Mononuclear cell (primary cell): ENCODE measurements around the gene ZKSCAN3. TPM values are rescaled to one million over a fixed set of nuclear protein-coding genes. Genes with fewer than 3 reads are reported as not detected.

ENCODE experiments used
- H3K27me3 ChIP-seq: 2 replicates; pipeline ENCODE4 v1.6.0; 2011; ENCODE audit warnings: low read length, control low read depth; ENCODE audit not compliant: insufficient read depth
- H3K4me1 ChIP-seq: 2 replicates; pipeline ENCODE4 v1.5.1; 2011; ENCODE audit warnings: mild to moderate bottlenecking, low read length, control low read depth; ENCODE audit not compliant: insufficient read depth
- H3K4me3 ChIP-seq: 2 replicates; pipeline ENCODE4 v1.5.1; 2011; ENCODE audit warnings: mild to moderate bottlenecking, low read length, moderate library complexity
- H3K9me3 ChIP-seq: 2 replicates; pipeline ENCODE4 v1.5.1; 2011; ENCODE audit warnings: low read depth, mild to moderate bottlenecking, control low read depth, low read length
- total RNA-seq: library from RNA; depleted of rRNA; stranded (reverse); fragments of >200 nt; gene quantifications from one replicate; pipeline ENCODE4 v1.2.3, GENCODE V29; 2012

Gene ZKSCAN3
- total RNA-seq, 1 donor: 0.52 TPM

DNA sequence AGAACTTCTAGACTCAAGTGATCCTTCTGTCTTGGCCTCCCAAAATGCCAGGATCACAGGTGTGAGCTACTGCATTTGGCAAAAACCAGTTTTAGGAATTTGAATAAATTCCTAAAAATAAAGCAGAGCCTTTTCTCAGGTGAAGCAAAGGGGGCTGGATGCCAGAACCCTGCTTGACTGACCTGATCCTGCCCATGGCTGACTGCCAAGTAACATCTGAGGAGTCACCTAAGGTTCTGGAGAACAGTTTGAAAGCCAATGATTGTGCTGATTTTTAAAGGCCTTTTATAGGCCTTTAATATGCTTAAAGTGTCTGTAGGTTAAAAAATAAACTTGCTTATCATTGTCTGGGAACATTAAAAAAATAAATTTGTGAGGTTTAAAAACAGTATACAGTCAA is 63.9 kb downstream of the ZKSCAN3 start:
- Histone ChIP-seq H3K9me3 (no peaks in the 10 kb centered on the region), H3K4me1 (no peaks in the 10 kb centered on the region), H3K27me3 (peaks cover 13% of the 10 kb centered on the region), H3K4me3 (no peak overlapping the region)

Other genes with a start within 250 kb of the ZKSCAN3 start
- gene ZSCAN16, start 225.3 kb upstream of the ZKSCAN3 start, total RNA-seq: 10.2 TPM
- 22.6 TPM for gene ZKSCAN8, start 208.1 kb upstream of the ZKSCAN3 start, total RNA-seq
- gene ZSCAN9, start 124.7 kb upstream of the ZKSCAN3 start, total RNA-seq: 6.7 TPM
- 0.84 TPM for gene ZKSCAN4, start 97.7 kb upstream of the ZKSCAN3 start, total RNA-seq
- gene NKAPL, start 90.7 kb upstream of the ZKSCAN3 start, total RNA-seq: 0.21 TPM
- 12.4 TPM for gene ZSCAN26, start 82.8 kb upstream of the ZKSCAN3 start, total RNA-seq
- gene PGBD1, start 68.4 kb upstream of the ZKSCAN3 start, total RNA-seq: 0.52 TPM
- gene ZSCAN31, start 13.8 kb upstream of the ZKSCAN3 start, total RNA-seq: 1.3 TPM
- 4.6 TPM for gene ZSCAN12, start 49.8 kb downstream of the ZKSCAN3 start, total RNA-seq
- gene ZSCAN23, start 93.5 kb downstream of the ZKSCAN3 start, total RNA-seq: 0.73 TPM
- gene GPX6, start 165.8 kb downstream of the ZKSCAN3 start, total RNA-seq: not detected
- gene GPX5, start 175.9 kb downstream of the ZKSCAN3 start, total RNA-seq: not detected